Measurements from ENCODE around the gene RAD17. TPM values are rescaled to one million over a fixed set of nuclear protein-coding genes. Genes with fewer than 3 reads are reported as not detected.
"Not testable (repeated sequence)": the region's sequence is repeated elsewhere in the genome, so short reads cannot be mapped to it uniquely, and the experiment has no call there.

The RAD17 gene, protein sequence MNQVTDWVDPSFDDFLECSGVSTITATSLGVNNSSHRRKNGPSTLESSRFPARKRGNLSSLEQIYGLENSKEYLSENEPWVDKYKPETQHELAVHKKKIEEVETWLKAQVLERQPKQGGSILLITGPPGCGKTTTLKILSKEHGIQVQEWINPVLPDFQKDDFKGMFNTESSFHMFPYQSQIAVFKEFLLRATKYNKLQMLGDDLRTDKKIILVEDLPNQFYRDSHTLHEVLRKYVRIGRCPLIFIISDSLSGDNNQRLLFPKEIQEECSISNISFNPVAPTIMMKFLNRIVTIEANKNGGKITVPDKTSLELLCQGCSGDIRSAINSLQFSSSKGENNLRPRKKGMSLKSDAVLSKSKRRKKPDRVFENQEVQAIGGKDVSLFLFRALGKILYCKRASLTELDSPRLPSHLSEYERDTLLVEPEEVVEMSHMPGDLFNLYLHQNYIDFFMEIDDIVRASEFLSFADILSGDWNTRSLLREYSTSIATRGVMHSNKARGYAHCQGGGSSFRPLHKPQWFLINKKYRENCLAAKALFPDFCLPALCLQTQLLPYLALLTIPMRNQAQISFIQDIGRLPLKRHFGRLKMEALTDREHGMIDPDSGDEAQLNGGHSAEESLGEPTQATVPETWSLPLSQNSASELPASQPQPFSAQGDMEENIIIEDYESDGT
- total RNA-seq = 24.5 TPM

GRCh38 chr5:69369340-69370121, at the start of gene RAD17, which contains the start of the genes AK6 and TAF9:
TSS of gene RAD17 (plus strand) at chr5:69369818. CDS start at chr5:69372209, 2,391 bp downstream.
TSS of gene AK6 (minus strand) at chr5:69369520. CDS start at chr5:69369490, 30 bp downstream.
TSS of gene TAF9 (minus strand) at chr5:69369520. CDS start at chr5:69365737, 3,783 bp downstream.
- no peaks in the 10 kb centered on the region for H3K9me3 ChIP-seq (ENCODE audit: control insufficient read depth in 3 of 3, low read length in 3 of 3)
- H3K36me3 ChIP-seq (ENCODE audit: control insufficient read depth in 3 of 3, insufficient read depth in 3 of 3, low read length in 3 of 3) = peaks cover 9 to 19% (median 12%) of the 10 kb centered on the region in 3 donors
- H3K9ac ChIP-seq (ENCODE audit: low read depth in 1 of 3, low read length in 3 of 3) = peak within 1 kb of the TSS; percentile 94 to 96 (median 96)
- peak within 1 kb of the TSS; percentile 74 to 92 (median 92) for H3K4me3 ChIP-seq (ENCODE audit: low read length in 3 of 3)
- peak within 1 kb of the TSS; percentile 98 for H3K27ac ChIP-seq (ENCODE audit: low read depth, low read length)
- no peaks in the 10 kb centered on the region for H3K27me3 ChIP-seq (ENCODE audit: control insufficient read depth in 3 of 3, insufficient read depth in 3 of 3, low read length in 3 of 3)
- peaks cover 13 to 17% (median 15%) of the 10 kb centered on the region in 3 donors for H3K4me1 ChIP-seq (ENCODE audit: control insufficient read depth in 3 of 3, insufficient read depth in 3 of 3, low read length in 3 of 3)

- no peaks in the 10 kb centered on the region for H3K36me3 ChIP-seq (ENCODE audit: control insufficient read depth in 3 of 3, insufficient read depth in 3 of 3, low read length in 3 of 3)
- H3K9ac ChIP-seq (ENCODE audit: low read depth in 1 of 3, low read length in 3 of 3) = no peak overlapping the region
- no peak overlapping the region for H3K27ac ChIP-seq (ENCODE audit: low read depth, low read length)
- H3K9me3 ChIP-seq (ENCODE audit: control insufficient read depth in 3 of 3, low read length in 3 of 3) = no peaks in the 10 kb centered on the region
- no peaks in the 10 kb centered on the region for H3K4me1 ChIP-seq (ENCODE audit: control insufficient read depth in 3 of 3, insufficient read depth in 3 of 3, low read length in 3 of 3)
- no peaks in the 10 kb centered on the region for H3K27me3 ChIP-seq (ENCODE audit: control insufficient read depth in 3 of 3, insufficient read depth in 3 of 3, low read length in 3 of 3)
- no peak overlapping the region for H3K4me3 ChIP-seq (ENCODE audit: low read length in 3 of 3)
Observed at GRCh38 chr5:69326365-69326764, 43.3 kb upstream of the RAD17 start.

DNA sequence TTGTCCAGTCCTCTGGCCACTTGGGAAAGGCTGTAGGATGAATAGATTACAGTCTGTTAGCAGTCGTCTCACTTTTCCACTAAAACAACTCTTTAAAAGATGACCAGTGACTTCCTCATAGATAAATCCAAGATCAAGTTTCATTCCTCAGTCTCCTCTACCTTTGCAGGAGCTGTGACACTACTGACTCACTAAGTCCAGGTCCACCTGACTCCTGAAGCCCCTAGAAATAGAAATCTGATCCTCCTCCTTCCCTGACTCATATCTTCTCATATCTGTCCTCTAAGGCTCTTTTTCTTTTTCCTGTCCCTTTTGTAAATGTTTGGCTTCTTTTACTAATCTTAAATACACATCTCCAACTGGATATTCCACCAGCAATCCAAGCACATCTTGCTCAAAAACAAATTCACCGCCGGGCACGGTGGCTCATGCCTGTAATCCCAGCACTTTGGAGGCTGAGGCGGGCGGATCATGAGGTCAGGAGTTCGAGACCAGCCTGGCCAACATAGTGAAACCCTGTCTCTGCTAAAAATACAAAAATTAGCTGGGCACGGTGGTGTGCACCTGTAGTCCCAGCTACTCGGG, 39.6 kb upstream of the RAD17 start:
- H3K27me3 ChIP-seq (ENCODE audit: control insufficient read depth in 3 of 3, insufficient read depth in 3 of 3, low read length in 3 of 3) = no peaks in the 10 kb centered on the region
- H3K4me3 ChIP-seq (ENCODE audit: low read length in 3 of 3) = no peak overlapping the region
- H3K36me3 ChIP-seq (ENCODE audit: control insufficient read depth in 3 of 3, insufficient read depth in 3 of 3, low read length in 3 of 3) = no peaks in the 10 kb centered on the region
- H3K27ac ChIP-seq (ENCODE audit: low read depth, low read length) = no peak overlapping the region
- peaks cover 2 to 10% (median 10%) of the 10 kb centered on the region in 3 donors for H3K4me1 ChIP-seq (ENCODE audit: control insufficient read depth in 3 of 3, insufficient read depth in 3 of 3, low read length in 3 of 3)
- H3K9me3 ChIP-seq (ENCODE audit: control insufficient read depth in 3 of 3, low read length in 3 of 3) = no peaks in the 10 kb centered on the region
- H3K9ac ChIP-seq (ENCODE audit: low read depth in 1 of 3, low read length in 3 of 3) = no peak overlapping the region

DNA sequence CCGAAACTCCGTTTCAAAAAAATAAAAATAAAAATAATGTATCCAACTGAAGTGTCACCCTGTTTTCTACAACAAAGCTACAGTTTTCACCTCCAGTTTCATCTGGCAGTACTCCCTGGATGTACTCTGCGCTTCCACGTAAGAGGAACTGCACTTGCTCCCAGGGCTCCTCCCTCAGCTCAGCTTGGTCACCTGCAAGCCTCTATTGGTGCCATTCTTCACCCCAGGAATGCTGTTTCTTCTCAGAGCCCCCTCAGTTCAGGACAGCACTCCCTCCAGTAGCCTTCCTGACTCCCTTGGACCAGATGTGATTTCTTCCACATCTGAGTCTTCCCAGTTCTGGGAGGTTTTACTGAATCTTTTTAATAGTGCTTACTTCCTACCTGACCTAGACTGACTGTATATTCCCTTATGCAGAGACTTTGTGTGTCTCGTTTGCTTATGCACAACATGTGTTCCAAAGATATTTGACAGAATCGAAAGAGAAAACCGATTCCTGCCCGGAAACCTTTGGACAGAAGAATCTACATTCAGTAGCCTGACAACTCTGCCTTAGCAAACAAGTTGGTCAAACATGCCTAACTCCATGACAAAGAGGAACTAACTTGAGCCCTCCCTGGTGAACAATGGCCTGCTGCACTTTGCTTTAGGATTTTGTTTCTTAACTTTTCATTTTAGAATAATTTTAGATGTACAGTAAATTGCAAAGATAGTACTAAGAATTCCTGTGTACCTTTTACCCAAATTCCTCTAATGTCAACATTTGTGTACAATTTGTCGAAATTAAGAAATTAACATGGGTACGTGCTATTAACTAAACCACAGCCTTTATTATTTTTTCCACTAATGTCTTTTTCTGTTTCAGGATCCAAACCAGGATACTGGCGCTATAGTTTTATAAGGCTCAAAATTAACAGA, 37.8 kb upstream of the RAD17 start:
- H3K36me3 ChIP-seq (ENCODE audit: control insufficient read depth in 3 of 3, insufficient read depth in 3 of 3, low read length in 3 of 3) = no peaks in the 10 kb centered on the region
- H3K4me3 ChIP-seq (ENCODE audit: low read length in 3 of 3) = peak overlapping the region; percentile 74 to 93 (median 93)
- H3K4me1 ChIP-seq (ENCODE audit: control insufficient read depth in 3 of 3, insufficient read depth in 3 of 3, low read length in 3 of 3) = peaks cover 2 to 10% (median 10%) of the 10 kb centered on the region in 3 donors
- H3K9me3 ChIP-seq (ENCODE audit: control insufficient read depth in 3 of 3, low read length in 3 of 3) = no peaks in the 10 kb centered on the region
- H3K9ac ChIP-seq (ENCODE audit: low read depth in 1 of 3, low read length in 3 of 3) = peak overlapping the region; percentile 82 to 90 (median 87)
- H3K27ac ChIP-seq (ENCODE audit: low read depth, low read length) = peak overlapping the region; percentile 23
- H3K27me3 ChIP-seq (ENCODE audit: control insufficient read depth in 3 of 3, insufficient read depth in 3 of 3, low read length in 3 of 3) = no peaks in the 10 kb centered on the region

DNA sequence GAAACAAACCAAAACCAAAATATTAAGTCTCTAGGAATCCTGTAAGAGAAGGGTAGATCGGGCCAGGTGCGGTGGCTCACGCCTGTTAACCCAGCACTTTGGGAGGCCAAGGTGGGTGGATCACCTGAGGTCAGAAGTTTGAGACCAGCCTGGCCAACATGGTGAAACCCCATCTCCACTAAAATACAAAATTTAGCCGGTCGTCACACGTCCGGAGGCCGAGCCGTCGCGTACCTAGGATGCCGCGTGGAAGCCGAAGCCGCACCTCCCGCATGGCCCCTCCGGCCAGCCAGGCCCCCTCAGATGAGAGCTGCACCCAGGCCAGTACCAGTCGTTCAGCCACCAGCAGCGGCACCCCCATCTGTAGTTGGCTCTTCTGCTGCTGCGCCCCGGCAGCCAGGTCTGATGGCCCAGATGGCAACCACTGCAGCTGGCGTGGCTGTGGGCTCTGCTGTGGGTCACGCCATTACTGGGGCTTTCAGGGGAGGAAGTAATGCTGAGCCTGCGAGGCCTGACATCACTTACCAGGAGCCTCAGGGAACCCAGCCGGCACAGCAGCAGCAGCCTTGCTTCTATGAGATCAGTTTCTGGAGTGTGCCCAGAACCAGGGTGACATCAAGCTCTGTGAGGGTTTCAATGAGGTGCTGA, 35.8 kb upstream of the RAD17 start:
- H3K27ac ChIP-seq (ENCODE audit: low read depth, low read length); H3K9me3 ChIP-seq (ENCODE audit: control insufficient read depth in 3 of 3, low read length in 3 of 3): not testable (repeated sequence)

GRCh38 chr5:69334793-69335268, 34.8 kb upstream of the RAD17 start:
- Histone ChIP-seq H3K9me3 (ENCODE audit: control insufficient read depth in 3 of 3, low read length in 3 of 3) (no peaks in the 10 kb centered on the region), H3K9ac (ENCODE audit: low read depth in 1 of 3, low read length in 3 of 3) (peak overlapping the region in 2 of 3 donors; percentile 45), H3K27me3 (ENCODE audit: control insufficient read depth in 3 of 3, insufficient read depth in 3 of 3, low read length in 3 of 3) (no peaks in the 10 kb centered on the region), H3K36me3 (ENCODE audit: control insufficient read depth in 3 of 3, insufficient read depth in 3 of 3, low read length in 3 of 3) (no peaks in the 10 kb centered on the region), H3K4me3 (ENCODE audit: low read length in 3 of 3) (no peak overlapping the region), H3K27ac (ENCODE audit: low read depth, low read length) (no peak overlapping the region), H3K4me1 (ENCODE audit: control insufficient read depth in 3 of 3, insufficient read depth in 3 of 3, low read length in 3 of 3) (peaks cover 2 to 10% (median 10%) of the 10 kb centered on the region in 3 donors)

More for the DNA sequence above, 35.8 kb upstream of the RAD17 start:
- H3K36me3 ChIP-seq (ENCODE audit: control insufficient read depth in 3 of 3, insufficient read depth in 3 of 3, low read length in 3 of 3); H3K4me1 ChIP-seq (ENCODE audit: control insufficient read depth in 3 of 3, insufficient read depth in 3 of 3, low read length in 3 of 3); H3K4me3 ChIP-seq (ENCODE audit: low read length in 3 of 3); H3K9ac ChIP-seq (ENCODE audit: low read depth in 1 of 3, low read length in 3 of 3); H3K27me3 ChIP-seq (ENCODE audit: control insufficient read depth in 3 of 3, insufficient read depth in 3 of 3, low read length in 3 of 3): not testable (repeated sequence)

- H3K4me3 ChIP-seq (ENCODE audit: low read length in 3 of 3) = no peak overlapping the region
- H3K27me3 ChIP-seq (ENCODE audit: control insufficient read depth in 3 of 3, insufficient read depth in 3 of 3, low read length in 3 of 3) = no peaks in the 10 kb centered on the region
- peaks cover 2 to 10% (median 10%) of the 10 kb centered on the region in 3 donors for H3K4me1 ChIP-seq (ENCODE audit: control insufficient read depth in 3 of 3, insufficient read depth in 3 of 3, low read length in 3 of 3)
- no peak overlapping the region for H3K27ac ChIP-seq (ENCODE audit: low read depth, low read length)
- no peaks in the 10 kb centered on the region for H3K36me3 ChIP-seq (ENCODE audit: control insufficient read depth in 3 of 3, insufficient read depth in 3 of 3, low read length in 3 of 3)
- H3K9ac ChIP-seq (ENCODE audit: low read depth in 1 of 3, low read length in 3 of 3) = no peak overlapping the region
- no peaks in the 10 kb centered on the region for H3K9me3 ChIP-seq (ENCODE audit: control insufficient read depth in 3 of 3, low read length in 3 of 3)
Observed at GRCh38 chr5:69335341-69335935, 34.2 kb upstream of the RAD17 start.

- H3K4me1 ChIP-seq (ENCODE audit: control insufficient read depth in 3 of 3, insufficient read depth in 3 of 3, low read length in 3 of 3) = no peaks in the 10 kb centered on the region
- no peak overlapping the region for H3K27ac ChIP-seq (ENCODE audit: low read depth, low read length)
- H3K4me3 ChIP-seq (ENCODE audit: low read length in 3 of 3) = no peak overlapping the region
- H3K27me3 ChIP-seq (ENCODE audit: control insufficient read depth in 3 of 3, insufficient read depth in 3 of 3, low read length in 3 of 3) = no peaks in the 10 kb centered on the region
- H3K9me3 ChIP-seq (ENCODE audit: control insufficient read depth in 3 of 3, low read length in 3 of 3) = no peaks in the 10 kb centered on the region
- no peaks in the 10 kb centered on the region for H3K36me3 ChIP-seq (ENCODE audit: control insufficient read depth in 3 of 3, insufficient read depth in 3 of 3, low read length in 3 of 3)
- H3K9ac ChIP-seq (ENCODE audit: low read depth in 1 of 3, low read length in 3 of 3) = no peak overlapping the region
Observed at GRCh38 chr5:69341520-69342161, 28.0 kb upstream of the RAD17 start.
